Trophoblast cell (in vitro differentiated cells and primary cell): ENCODE measurements around the gene XDH.

Source experiments
- DNase-seq, 2 donors: peaks; one replicate each; pipeline ENCODE4 v3.0.0-alpha.2; 2016
- H2AFZ ChIP-seq: 2 replicates; pipeline ENCODE4 v1.6.1; 2013; ENCODE audit warnings: low read length, moderate library complexity, mild to moderate bottlenecking; ENCODE audit not compliant: insufficient read depth, poor library complexity
- H2AK5ac ChIP-seq: 2 replicates; pipeline ENCODE4 v1.6.1; 2013; ENCODE audit warnings: mild to moderate bottlenecking, low read length
- H2BK120ac ChIP-seq: 2 replicates; pipeline ENCODE4 v1.6.1; 2013; ENCODE audit warnings: low read length, mild to moderate bottlenecking, moderate library complexity; ENCODE audit not compliant: insufficient read depth, poor library complexity
- H2BK12ac ChIP-seq: 2 replicates; pipeline ENCODE4 v1.6.1; 2013; ENCODE audit warnings: mild to moderate bottlenecking, low read length, moderate library complexity
- H2BK5ac ChIP-seq: 2 replicates; pipeline ENCODE4 v1.6.1; 2013; ENCODE audit warnings: low read length, low read depth, moderate library complexity, mild to moderate bottlenecking; ENCODE audit not compliant: poor library complexity
- H3K14ac ChIP-seq: 2 replicates; pipeline ENCODE4 v1.6.1; 2013; ENCODE audit warnings: mild to moderate bottlenecking, low read length
- H3K18ac ChIP-seq: 2 replicates; pipeline ENCODE4 v1.6.1; 2013; ENCODE audit warnings: mild to moderate bottlenecking, low read length
- H3K23ac ChIP-seq: 2 replicates; pipeline ENCODE4 v1.6.1; 2013; ENCODE audit warnings: low read length
- H3K27ac ChIP-seq: 2 replicates; pipeline ENCODE4 v1.5.1; 2013; ENCODE audit warnings: low read depth, mild to moderate bottlenecking, inconsistent platforms, low read length, moderate library complexity
- H3K27me3 ChIP-seq: 2 replicates; pipeline ENCODE4 v1.6.1; 2013; ENCODE audit warnings: inconsistent platforms, mild to moderate bottlenecking, low read length, moderate library complexity; ENCODE audit not compliant: insufficient read depth
- H3K36me3 ChIP-seq, 2 experiments: 1 replicate in 1 of 2; 2 replicates in 1 of 2; pipeline ENCODE4 v1.6.1; 2013; ENCODE audit warnings: low read length in 2 of 2, mild to moderate bottlenecking in 2 of 2, moderate library complexity in 1 of 2; ENCODE audit not compliant: insufficient read depth in 2 of 2, control insufficient read depth in 1 of 2
- H3K4ac ChIP-seq: 2 replicates; pipeline ENCODE4 v1.6.1; 2013; ENCODE audit warnings: low read depth, mild to moderate bottlenecking, low read length, moderate library complexity
- H3K4me1 ChIP-seq, 2 experiments: 1 replicate in 1 of 2; 2 replicates in 1 of 2; pipeline ENCODE4 v1.6.1; 2013; ENCODE audit warnings: low read length in 2 of 2, mild to moderate bottlenecking in 2 of 2, moderate library complexity in 1 of 2; ENCODE audit not compliant: insufficient read depth in 2 of 2, control insufficient read depth in 1 of 2
- H3K4me2 ChIP-seq: 2 replicates; pipeline ENCODE4 v1.6.1; 2013; ENCODE audit warnings: inconsistent platforms, mild to moderate bottlenecking, low read length, moderate library complexity
- H3K4me3 ChIP-seq: 2 replicates; pipeline ENCODE4 v1.5.1; 2013; ENCODE audit warnings: mild to moderate bottlenecking, low read depth, low read length, inconsistent platforms
- H3K79me1 ChIP-seq: one replicate; pipeline ENCODE4 v1.6.1; 2013; ENCODE audit warnings: low read length
- H3K79me2 ChIP-seq: 2 replicates; pipeline ENCODE4 v1.6.1; 2013; ENCODE audit warnings: low read length, mild to moderate bottlenecking; ENCODE audit not compliant: control insufficient read depth, insufficient read depth, poor library complexity
- H3K9ac ChIP-seq: 2 replicates; pipeline ENCODE4 v1.6.1; 2013; ENCODE audit warnings: mild to moderate bottlenecking, low read length
- H3K9me3 ChIP-seq: 2 replicates; pipeline ENCODE4 v1.6.1; 2013; ENCODE audit warnings: low read depth, mild to moderate bottlenecking, control low read depth, inconsistent platforms, low read length; ENCODE audit not compliant: insufficient read depth
- H4K12ac ChIP-seq: 2 replicates; pipeline ENCODE4 v1.6.1; 2013; ENCODE audit warnings: low read depth, mild to moderate bottlenecking, low read length, moderate library complexity
- H4K8ac ChIP-seq: 2 replicates; pipeline ENCODE4 v1.6.1; 2013; ENCODE audit warnings: low read depth, mild to moderate bottlenecking, low read length, moderate library complexity
- H4K91ac ChIP-seq: one replicate; pipeline ENCODE4 v1.6.1; 2013; ENCODE audit warnings: low read depth, mild to moderate bottlenecking, low read length, moderate library complexity
- WGBS: extraction: QIAGEN DNeasy Blood & Tissue Kit; methylation state at CpG from one replicate; pipeline ENCODE4 v1.1.7; 2013; ENCODE audit warnings: missing lambda C conversion rate; ENCODE audit not compliant: insufficient read length, insufficient coverage; ENCODE audit errors: extremely low coverage; 5-methylcytosine and 5-hydroxymethylcytosine counted together

Gene XDH

DNA sequence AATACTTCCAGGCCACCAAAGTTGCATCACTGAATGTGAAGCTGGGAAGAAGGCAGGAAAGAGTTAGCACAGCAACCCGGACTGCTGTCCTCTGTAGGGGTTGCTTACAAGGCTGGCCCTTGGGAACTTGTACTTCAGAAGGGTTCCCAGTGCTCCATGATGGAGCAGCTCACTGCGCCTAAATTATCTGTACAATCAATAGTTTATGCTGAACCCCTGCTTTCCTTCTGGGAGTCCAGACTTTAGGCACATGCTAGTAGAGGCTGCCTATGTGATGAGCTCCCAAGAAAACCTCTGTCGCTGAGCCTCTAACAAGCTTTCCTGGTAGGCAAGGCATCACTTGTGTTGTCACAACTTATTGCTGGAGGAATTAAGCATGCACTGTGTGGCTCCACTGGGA, 34.3 kb downstream of the XDH start:
- Histone ChIP-seq H3K18ac (no peak overlapping the region), H3K9me3 (peaks cover 2% of the 10 kb centered on the region)
- no CpG with 5 or more reads among the region's 3 CpGs for WGBS

DNA sequence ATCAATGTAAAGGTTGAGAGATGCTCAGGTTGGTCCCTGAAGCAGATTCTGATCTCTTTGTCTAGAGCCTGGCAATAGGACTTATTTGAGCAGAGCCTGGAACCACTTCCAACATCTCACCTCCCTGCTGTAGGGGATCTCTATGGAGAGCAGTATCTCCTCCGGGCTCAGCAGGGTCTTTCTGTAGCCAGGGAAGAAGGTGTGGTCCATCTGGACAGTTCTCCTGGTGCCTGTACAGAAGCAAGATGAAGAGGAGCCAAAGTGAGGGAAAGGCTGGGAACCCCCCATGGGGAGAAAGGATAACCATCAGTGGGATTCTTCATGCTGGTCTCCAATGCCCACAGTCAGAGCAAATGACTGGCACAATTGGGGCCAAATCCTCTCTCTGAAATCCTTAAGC, 34.8 kb downstream of the XDH start:
- Histone ChIP-seq H3K27me3 (no peaks in the 10 kb centered on the region), H2BK120ac (no peak overlapping the region), H3K23ac (no peak overlapping the region), H3K4me1 (peaks cover 0 to 2% of the 10 kb centered on the region in 2 experiments), H4K8ac (no peak overlapping the region), H2AK5ac (no peak overlapping the region), H2AFZ (no peak overlapping the region), H3K18ac (no peak overlapping the region), H3K4ac (no peak overlapping the region), H3K4me2 (no peak overlapping the region), H3K27ac (no peak overlapping the region), H3K9ac (no peak overlapping the region), H3K14ac (no peak overlapping the region), H3K4me3 (no peak overlapping the region), H2BK12ac (no peak overlapping the region), H3K36me3 (no peaks in the 10 kb centered on the region), H4K91ac (no peak overlapping the region), H4K12ac (no peak overlapping the region), H3K79me2 (no peaks in the 10 kb centered on the region), H3K9me3 (peaks cover 2% of the 10 kb centered on the region), H2BK5ac (no peak overlapping the region), H3K79me1 (no peaks in the 10 kb centered on the region)
- no peak for DNase-seq
- no CpG with 5 or more reads among the region's 1 CpG for WGBS

More for the DNA sequence above, 34.3 kb downstream of the XDH start:
- Histone ChIP-seq H3K36me3 (no peaks in the 10 kb centered on the region), H2BK120ac (no peak overlapping the region), H4K12ac (no peak overlapping the region), H4K8ac (no peak overlapping the region), H4K91ac (no peak overlapping the region), H3K79me1 (no peaks in the 10 kb centered on the region), H2BK12ac (no peak overlapping the region), H3K9ac (no peak overlapping the region), H2AFZ (no peak overlapping the region), H3K4me1 (peaks cover 0 to 2% of the 10 kb centered on the region in 2 experiments), H3K23ac (no peak overlapping the region), H3K27ac (no peak overlapping the region), H3K79me2 (no peaks in the 10 kb centered on the region), H3K4ac (no peak overlapping the region), H3K4me3 (no peak overlapping the region), H2BK5ac (no peak overlapping the region), H3K27me3 (no peaks in the 10 kb centered on the region), H2AK5ac (no peak overlapping the region), H3K4me2 (no peak overlapping the region), H3K14ac (no peak overlapping the region)
- no peak for DNase-seq

DNA sequence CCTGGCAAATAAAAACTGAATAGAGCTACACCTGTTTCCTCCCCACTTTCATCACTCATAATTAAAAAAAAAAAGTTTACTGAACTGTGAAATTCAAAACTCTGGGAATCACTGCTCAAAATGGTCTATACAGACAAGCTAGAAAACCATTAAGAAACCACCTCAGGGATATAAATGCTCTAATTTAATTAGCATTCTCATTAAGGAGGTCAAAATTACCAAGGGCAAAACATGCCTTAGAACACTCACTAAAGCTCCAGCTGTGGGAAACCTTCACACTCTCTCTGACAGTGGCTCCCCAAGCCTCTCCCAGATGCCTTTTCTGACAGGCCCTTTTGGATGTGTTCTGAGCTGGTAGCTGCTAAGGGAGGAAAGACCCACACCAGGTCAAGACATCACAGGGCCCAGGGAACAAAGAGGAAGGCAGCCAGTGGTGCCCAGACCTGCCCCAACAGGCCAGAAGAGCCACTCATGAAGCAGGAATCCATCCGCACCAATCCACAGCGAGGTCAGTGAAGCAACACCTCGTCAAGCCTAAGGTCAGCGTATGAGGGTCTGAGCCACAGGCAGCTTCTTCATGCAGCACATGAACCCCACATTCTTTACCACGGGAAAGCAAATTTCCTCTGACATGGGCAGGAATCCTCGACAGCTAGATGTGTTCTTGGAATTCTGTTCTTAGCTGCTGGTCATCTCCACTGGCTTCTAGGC, 35.6 kb downstream of the XDH start:
- Histone ChIP-seq H3K4me2 (no peak overlapping the region), H2BK5ac (no peak overlapping the region), H3K36me3 (no peaks in the 10 kb centered on the region), H2BK120ac (no peak overlapping the region), H3K4ac (no peak overlapping the region), H3K14ac (no peak overlapping the region), H3K27ac (no peak overlapping the region), H3K27me3 (no peaks in the 10 kb centered on the region), H2AFZ (no peak overlapping the region), H3K23ac (no peak overlapping the region), H4K91ac (no peak overlapping the region), H3K9ac (no peak overlapping the region), H3K4me1 (peaks cover 0 to 2% of the 10 kb centered on the region in 2 experiments), H3K4me3 (no peak overlapping the region), H3K9me3 (peaks cover 2% of the 10 kb centered on the region), H4K8ac (no peak overlapping the region), H3K79me1 (no peaks in the 10 kb centered on the region), H4K12ac (no peak overlapping the region), H2BK12ac (no peak overlapping the region), H2AK5ac (no peak overlapping the region), H3K79me2 (no peaks in the 10 kb centered on the region), H3K18ac (no peak overlapping the region)
- DNase-seq: peak in 1 of 2 donors; percentile 53
- WGBS: no CpG with 5 or more reads among the region's 6 CpGs

DNA sequence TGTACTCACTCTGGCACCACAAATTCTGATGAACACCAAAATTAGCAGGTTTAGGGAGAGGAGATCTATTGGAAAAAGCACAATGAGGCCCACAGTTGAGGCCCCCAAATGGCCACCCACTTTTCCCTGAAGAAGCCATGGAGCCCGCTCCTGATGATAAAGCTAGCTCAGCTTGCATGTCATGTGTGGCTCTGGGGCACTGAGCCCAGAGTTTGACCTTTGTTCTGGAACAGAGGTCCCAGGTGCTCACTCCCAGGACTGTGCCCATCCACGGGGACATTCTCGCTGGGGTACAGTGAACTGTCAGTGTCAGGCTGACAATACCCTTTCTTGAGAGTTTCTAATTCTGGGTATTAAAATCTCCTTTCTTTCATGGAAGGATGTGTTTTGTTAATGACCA, 36.2 kb downstream of the XDH start:
- Histone ChIP-seq H3K79me1 (no peaks in the 10 kb centered on the region), H2AFZ (no peak overlapping the region), H3K18ac (no peak overlapping the region), H3K14ac (no peak overlapping the region), H3K4me1 (peaks cover 0 to 2% of the 10 kb centered on the region in 2 experiments), H3K4ac (no peak overlapping the region), H3K4me3 (no peak overlapping the region), H3K23ac (no peak overlapping the region), H4K91ac (no peak overlapping the region), H3K9me3 (peaks cover 2% of the 10 kb centered on the region), H4K12ac (no peak overlapping the region), H3K27ac (no peak overlapping the region), H3K4me2 (no peak overlapping the region), H3K9ac (no peak overlapping the region), H2BK12ac (no peak overlapping the region), H2BK120ac (no peak overlapping the region), H4K8ac (no peak overlapping the region), H3K27me3 (no peaks in the 10 kb centered on the region), H2AK5ac (no peak overlapping the region), H3K79me2 (no peaks in the 10 kb centered on the region), H3K36me3 (no peaks in the 10 kb centered on the region), H2BK5ac (no peak overlapping the region)
- no CpG with 5 or more reads among the region's 3 CpGs for WGBS
- DNase-seq: no peak
